ENCODE data around the gene HDAC4.

Gene HDAC4

DNA sequence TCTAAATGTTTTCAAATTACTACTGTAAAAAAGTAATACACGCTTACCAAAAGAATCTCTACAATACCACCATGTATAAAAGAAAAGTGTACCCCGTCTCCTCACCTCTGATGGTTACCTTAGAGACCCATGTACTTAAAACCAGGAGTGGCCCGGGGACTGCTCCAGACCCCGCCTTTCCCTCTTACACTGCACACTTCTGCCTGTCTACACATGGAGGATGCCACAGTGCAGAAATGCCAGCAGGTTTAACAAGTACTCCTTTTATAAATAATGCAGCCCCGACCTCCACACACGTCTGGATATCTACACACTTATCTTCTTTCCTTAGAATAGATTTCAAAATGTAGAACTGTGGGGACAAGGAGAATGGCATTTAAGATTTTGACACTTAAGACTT is 5.3 kb downstream of the HDAC4 start:
- no peak for DNase-seq

DNA sequence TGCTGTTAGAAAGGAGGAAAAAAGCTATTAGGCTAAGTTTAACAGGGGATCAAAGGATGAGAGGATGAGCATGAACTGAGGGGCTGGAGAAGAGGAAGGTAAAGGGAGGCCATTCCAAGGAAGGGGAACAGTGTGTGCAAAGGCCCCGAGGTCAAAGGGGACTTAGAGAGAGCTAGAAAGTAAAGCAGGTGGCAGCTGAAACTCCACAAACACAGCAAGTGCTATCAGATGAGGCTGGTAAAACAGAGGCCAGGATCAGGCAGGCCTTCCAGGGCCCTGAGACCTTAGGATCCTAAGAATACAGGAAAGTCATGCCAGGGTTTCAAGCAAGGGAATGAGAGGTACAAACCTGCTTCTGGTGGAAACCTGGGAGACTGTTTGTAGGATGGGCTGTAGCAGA is 5.8 kb downstream of the HDAC4 start:
- no peak for DNase-seq

DNA sequence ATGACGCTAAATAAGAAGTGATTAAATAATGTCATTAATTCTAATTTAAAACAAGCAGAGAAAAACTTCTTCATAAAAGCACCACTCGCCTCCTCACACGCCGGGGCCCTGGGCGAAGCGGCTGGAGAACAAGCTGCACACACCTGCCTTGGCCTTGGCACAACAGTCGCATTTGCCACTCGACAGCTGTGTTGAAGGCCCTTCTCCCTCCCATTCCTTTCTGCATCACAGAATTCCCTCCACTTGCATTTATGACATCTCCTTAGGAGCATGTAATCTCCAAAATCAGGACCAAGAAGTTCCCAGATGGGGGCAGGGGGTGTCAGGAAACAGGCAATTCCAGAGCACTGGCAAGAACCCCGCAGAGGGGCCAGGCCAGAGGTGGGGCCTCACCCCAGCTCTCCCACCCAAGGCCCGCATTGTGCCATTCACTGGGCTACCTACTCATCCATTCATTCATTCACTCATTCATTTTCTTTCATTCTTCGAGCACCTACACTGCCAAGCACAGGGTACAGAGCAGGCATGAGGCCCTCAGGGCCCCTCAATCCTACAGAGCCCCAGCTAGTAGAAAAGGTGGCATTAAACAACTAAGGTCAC is 6.4 kb downstream of the HDAC4 start:
- DNase-seq = no peak

DNA sequence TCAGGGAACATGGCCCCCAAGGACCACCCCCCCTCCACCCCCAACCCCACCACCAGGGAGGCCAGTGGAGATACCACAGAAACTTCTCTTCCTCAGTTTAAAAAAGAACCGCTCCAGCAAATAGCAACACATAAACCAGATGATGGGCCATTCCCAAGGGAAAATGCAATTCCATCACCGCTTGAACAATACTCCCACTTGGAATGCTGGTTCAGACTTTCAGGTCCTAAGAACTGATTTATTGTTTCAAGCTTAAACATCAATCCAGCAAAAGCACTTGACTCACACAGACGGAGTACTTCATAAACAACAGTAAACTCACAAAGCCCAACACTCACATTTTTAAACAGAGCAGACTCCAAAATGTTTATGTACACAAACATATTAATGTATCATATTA is 6.9 kb downstream of the HDAC4 start:
- no peak for DNase-seq

DNA sequence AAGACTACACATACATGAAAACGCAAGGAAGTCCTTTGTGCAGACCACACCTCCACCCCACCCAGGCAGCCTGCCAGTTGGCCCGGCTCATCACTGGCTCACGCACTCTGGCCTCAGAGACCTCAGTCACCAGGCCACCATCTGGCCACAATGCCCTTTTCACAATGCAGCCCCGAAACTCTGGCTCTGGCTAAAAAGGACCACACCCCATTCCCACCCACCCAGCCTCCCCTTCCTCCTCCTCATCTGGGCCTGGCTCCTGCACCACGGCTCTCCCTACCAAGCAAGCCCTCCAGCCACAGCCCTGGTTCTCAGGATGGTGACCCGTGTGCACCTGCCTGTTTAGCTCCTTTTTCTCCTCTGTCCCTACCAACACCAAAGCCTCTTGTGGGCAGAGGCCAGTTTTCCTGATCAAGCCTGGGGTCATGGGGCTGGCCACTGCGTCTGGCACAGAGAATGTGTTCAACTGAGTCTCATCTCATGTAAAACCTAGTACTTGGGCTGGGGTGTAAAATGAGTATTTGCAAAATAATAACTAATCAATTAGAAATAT is 7.4 kb downstream of the HDAC4 start:
- no peak for DNase-seq

DNA sequence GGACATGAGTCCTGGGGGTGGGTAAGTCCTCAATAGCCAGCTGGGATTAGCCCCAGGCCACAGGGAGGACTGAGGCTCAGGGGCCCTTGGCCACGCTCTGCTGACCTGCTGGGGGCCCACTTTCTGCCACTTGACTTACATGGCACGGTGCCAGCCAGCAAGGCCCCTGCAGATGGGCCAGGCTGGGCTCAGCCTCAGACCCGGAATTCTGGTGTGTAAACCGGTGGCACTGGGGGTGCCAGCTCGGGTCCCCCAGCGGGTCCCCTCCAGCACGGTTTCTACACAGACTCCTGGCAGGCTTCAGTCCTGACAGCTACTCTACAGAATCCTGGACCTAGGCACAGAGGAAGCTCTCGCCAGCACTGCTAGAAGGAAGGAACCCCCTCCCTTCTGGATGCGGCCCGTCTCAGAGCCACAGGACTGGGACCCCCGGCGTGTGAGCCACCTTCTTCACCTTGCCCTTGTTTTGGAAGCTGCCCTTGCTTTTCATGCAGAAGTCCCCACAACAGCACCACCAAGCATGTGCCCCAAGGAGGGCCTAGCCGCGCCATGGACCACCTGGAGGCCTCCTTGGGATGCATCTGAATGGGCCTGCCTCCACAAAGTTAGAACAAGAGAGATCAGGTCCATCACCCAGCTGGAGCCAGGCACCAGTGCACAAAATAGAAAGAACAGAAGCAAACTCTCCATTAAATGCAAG is 8.0 kb downstream of the HDAC4 start:
- DNase-seq = no peak

DNA sequence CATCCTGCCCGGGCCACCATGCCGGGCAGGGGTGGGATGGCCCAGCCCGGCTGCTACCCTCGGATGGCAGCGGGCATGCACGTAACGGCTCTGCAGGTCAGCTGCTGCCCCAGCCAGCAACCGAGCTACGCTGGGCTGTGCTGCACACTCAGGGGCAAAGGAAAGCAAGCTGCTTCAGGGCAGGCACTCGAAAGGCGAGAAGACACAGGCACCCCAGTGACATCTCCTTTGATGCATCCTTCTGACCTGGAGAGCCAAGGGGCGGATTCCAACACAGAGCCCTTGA is 8.8 kb downstream of the HDAC4 start:
- no peak for DNase-seq

DNA sequence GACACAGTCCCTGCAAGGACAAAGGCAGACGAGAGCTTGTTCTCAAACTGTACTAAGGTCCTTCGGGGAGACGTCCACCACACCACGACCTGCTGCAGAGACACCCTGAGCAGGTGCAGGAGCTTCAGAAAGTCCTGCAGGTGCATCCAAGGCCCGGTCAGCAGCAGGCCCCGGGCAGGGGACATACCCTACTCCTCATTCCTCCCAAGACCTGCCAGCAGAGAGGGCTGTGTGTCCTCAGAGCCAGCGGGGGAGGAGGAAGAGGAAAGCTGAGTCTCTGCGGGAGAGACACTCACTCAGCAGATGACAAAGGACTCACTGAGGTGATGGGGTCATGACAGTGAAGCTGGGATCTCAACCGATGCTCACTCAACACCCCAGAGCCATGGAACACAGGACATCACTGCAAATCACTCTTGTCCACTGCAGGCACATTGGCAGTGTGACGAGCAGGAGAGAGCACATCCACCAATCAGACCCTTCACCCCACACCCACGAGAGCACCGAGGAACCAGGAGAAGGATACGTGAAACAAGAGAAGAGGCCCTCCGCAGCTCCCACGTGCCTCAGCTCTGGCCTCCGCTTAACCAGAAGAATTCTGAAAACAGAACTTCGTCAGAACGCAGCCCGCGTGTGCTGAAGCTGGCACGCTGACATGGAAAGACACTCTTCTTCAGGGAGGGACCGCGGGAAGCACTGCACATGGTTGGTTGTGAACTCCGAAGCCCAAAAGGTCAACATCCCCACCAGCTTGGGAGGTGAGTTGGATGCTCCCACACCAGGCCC is 9.3 kb downstream of the HDAC4 start:
- DNase-seq = no peak

DNA sequence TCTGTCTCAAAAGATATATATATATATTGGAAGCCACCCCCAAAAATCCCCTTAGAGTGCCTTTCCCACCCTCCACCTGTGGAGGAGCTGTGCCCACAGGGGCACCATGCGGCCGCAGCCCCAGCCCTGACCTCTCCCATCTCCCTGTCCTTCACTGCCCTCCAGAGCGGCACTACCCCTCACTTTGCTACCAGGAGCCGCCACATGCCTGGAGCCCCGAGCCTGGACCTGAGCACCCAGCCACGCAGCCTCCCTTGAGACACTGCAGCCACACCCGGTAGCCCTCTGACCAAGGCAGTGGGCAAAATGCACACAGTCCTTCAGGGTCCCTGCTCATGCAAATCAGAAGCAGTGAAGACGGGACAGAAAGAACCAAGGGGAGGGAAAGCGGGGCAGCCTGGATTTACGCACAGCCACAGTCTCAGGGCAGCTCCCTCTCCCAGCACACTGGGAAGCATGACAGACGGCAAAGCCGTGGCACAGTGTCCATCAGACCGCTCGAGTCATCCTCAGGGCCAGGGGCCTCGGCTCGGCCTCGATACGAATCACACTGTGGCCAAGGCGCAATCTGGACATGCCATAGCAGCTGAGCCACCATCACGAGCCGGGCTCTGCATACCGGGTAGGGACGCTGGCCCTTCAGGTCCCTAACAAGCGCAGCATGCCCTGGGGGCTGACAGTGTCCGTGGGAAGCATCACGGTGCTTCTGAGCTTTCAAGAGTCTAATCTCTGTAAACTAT is 10.1 kb downstream of the HDAC4 start:
- no peak for DNase-seq

DNA sequence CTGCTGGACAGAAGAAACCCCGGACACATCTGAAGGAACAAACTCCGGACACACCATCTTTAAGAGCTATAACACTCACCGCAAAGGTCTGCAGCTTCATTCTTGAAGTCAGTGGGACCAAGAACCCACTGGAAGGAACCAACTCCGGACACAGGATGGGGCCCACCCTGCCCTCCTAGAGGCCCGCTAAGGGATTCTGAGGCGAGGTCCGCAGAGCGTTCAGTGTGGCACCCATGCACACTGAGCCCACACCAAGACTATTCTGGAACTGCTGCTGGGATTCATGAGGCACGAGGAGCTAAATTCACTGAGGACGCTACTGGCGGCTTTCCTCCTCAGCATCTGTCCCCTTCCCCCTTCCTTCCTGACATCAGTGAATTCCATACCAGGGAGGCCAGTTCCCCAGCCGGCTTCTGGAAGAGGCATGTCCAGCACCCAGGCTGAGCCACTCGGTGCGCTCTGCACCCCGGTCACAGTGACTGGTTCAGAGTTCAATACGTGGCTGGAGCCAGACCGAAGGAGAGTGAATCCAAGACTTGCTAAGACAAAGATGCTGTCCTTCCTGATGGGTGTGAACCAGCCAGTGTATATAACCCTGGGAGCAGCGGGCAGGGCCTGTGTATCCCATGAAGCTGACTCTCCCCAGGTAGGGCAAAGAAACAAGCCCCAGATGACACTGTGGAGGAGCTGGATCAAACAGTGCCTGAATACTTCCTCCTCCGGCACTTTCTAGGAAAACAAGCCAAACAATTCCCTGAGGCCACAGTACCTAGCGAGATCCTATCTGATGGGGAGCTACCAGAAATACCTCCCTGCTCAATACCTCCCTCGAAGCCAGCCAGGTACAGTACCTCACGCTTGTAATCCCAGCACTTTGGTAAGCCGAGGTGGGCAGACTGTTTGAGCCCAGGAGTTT is 11.1 kb downstream of the HDAC4 start:
- no peak for DNase-seq

DNA sequence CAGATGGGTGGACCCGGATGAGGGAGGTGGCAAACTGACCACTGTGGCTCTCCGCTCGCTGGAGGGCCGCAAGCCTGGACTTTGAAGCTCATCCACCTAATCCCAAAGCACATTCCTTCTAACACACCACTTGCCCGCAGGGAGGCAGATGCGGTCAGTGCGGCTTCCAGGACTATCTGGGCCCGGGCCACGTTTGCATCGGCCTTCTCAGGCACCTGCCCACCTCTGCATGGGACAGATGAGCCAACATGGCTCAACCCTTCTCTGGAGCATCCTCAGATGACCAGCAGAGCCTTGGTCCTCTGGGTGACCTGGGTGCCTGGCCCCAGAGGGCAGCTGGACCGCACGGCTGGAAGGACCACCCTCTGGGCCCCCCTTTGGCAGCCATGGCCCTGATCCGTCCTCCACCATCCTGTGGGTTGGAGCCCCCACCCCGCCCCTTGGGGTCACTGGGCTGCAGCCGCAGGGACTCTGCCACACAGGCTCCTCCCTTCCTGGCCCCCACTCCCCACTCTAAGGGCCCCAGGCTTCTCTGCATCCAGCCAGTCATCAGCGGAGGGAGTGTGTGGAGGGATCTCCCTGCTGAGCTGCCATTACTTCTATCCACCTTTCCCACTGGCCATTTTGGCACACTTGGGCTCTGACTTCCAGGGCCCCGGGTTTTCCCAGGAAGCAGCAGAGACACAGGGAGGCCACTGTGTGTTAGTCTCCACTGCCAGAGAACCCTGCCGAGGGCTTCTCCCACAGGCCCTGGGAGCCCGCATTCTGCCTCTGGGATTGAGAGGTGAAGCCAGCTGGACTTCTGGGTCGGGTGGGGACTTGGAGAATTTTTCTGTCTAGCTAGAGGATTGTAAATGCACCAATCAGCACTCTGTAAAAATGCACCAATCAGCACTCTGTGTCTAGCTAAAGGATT is 12.3 kb downstream of the HDAC4 start:
- no peak for DNase-seq

DNA sequence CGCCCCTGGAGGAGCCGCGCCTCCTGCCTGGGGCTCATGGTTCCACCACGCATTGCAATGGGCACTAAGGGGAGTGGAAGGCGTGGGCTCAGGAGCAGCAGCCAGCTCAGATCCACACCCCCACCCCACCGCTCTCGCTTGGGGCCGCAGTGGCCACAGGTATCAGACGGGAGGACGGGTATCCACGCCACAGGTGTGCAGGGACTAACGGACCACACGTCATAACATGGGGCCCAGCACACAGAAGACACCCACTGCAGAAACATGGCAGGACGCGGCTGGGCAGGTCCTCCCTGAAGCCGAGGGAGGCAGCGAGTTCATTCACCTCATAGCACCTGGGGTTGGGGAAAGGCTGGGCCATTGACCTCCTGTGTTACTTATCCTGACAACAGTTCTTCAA is 13.0 kb downstream of the HDAC4 start:
- no peak for DNase-seq

DNA sequence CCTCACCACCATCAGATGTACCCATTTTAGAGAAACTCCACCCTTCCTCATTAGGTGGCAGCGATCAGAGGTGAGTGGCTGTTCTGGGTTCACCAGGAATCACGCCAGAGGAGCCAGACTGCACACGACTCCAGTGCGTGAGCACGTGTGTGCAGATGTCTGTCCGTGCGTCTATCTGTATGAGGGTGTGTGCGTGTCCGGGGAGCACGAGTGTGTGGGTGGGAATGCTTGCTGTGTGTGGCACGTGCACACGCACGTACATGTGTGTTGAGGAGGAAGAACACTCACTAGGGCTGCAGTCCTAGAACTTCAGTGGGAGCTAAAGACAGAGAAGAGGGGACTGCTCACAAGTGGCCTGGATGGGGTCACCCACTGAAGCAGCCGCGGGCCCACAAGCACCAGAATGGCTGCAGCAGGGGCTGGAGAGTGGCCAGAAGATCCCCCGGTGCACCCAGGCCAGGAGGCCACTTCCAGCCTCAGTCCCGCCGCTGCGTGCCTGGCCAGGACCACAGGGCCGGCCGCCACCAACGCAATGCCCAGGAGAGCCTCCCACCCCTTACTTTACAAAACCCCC is 13.9 kb downstream of the HDAC4 start:
- no peak for DNase-seq

DNA sequence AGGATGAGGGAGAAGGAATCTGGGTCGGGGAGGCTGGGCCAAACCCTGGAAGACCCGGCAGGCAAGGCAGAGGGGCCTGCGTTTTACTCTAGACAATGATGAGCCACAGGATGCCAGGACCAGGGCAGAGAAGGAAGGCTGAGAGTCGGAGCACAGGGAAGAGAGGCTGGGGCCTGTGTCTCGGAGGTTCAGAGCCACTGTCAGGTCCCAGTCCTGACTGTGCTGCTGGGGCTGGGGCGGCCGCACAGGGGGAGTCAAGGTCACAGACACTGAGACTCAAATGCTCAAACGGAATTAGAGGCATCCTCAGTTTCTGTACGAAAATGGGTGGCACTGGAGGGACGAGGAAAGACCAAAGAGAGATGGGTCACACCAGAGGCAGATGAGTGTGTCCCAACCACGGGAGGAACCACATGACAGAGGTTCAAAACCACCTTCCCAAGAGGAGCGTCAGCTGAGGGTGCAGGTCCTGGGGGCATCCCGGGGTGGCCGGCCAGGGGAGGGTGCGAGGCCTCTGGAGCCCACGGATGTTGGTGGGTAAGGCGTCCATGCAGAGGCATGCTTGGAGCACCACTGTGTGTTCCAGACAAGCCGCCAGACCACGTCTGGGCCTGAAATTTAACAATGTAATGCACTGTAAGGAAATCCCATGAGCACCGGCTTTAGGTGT is 14.7 kb downstream of the HDAC4 start:
- no peak for DNase-seq

DNA sequence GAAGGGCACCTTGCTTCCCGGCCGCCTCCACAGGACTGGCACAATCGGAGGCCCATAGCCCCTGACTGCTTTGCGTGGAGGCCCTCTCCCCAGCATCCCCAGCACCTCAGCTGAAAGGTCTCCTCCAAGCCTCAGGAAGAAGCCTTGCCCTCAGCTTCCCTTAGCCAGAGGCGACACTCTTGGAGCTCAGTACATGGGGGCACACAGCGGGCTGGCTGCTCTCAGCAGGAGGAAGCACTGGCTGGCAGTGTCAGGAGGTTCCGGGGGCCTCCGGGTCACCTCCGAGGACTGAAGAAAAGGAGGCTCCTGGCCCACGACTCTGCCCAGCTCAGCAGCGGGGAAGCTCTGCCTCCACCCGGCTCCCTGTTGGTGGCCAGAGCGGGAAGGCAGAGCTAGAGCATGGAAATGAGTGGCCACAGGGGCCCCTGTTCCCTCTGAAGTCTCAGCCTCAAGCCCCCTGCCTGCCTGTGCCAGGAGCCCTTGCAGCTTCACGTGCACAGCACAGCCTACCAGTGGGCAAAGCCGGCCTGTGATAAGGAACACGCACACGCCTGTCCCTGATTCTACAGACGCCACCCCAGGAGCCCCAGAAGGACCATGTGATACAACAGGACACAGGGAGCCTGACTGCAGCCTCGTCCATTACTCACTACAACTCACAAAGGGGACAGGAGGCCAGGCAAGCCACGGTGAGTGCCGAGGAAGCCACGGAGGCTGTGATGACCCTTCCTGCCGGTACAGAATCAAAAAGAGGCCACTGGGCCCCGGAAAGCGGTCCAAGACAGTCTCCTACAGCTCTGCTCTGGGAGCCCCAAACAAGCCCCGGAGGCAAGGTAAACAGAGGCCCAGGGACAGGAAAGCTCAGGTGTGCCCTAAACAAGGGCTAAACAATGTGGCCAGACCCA is 15.5 kb downstream of the HDAC4 start:
- DNase-seq = no peak

DNA sequence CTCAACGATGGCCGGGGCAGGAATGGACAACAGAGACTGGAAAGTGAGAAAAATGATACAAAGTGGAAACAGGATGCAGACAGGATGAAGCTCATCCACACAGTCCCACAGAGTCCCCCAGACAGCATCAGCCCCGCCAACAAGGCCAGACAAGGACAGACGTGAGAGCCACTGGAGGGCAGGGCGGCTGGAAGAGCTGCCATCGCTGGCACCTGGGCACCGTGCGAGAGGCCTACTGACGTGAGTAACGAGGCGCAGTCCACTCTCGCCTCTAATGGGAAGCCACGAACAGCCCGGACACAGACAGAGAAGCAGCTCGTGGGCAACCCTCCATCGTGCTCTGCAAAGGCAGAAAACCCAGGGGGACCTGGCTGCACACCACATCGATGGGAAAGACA is 17.1 kb downstream of the HDAC4 start:
- no peak for DNase-seq

DNA sequence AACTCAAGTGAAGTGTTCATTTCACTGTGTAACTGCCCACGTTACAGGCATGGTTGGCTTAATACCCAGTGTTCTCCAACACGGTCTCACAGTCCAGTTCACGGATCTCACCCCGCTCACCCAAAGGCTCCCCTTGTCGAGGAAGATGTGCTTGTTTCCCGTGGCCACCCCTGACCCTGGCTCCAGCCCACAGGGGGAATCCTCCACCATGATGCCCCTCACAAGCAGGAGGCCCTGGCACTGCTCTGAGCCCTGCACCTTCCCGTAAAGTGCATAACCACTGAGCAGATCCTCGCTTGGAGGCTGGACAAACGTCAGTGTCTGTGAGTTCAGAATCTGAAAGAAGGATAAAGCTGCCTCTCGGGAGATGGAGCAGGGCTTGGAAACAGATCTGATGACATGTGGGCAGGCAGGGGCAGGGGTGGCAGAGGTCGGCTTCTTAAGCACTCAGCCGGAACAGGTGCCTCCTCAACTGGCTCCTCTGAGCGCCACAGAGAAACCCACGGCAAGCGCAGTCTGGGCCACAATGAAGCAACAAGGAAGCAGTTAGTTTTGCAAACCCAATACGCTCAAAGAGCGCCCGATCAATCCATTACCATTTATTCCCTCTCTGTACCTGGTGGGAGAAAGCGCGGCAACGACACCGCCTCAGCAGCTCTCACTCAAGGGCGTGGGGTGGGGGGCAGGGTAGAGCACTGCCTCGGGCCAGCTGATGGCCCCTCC is 17.6 kb downstream of the HDAC4 start:
- DNase-seq = no peak

DNA sequence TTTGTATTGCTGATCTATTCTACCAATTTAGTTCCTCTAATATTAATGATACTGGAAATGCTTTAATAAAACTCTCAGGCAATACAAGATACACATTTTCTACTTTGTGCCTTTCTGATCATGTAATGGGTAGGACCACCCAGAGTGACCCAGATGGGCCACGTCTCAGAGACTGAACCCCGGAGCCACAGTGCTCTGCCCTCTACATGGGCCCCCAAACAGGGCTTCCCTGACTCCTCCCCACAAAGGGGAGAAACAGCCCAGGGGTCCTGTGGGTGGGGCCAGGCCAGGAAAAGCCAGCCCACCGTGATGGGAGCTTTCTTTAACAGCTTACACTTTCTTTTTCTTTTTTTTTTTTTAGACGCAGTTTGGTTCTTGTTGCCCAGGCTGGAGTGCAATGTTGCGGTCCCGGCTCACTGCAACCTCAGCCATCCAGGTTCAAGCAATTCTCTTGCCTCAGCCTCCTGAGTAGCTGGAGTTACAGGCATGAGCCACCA is 18.4 kb downstream of the HDAC4 start:
- no peak for DNase-seq

Data from stimulated activated CD8-positive, alpha-beta memory T cell treated with anti-CD3 and anti-CD28 coated beads, Interleukin-4, amount 100 ng/mL, for 48 hours (primary cell).